SK-N-SH (cell line): ENCODE data around the gene NPC1L1. TPM values are rescaled to one million over a fixed set of nuclear protein-coding genes. Genes with fewer than 3 reads are reported as not detected.

ENCODE experiments used
- CTCF ChIA-PET: fragments of 300-600, 350-600 bp; formaldehyde crosslinking; extraction: SDS; loops from one replicate; lab custom pipeline; 2021; lab: Yijun Ruan, JAX
- POLR2A ChIA-PET: fragments of 350-600 bp; sonication (Branson Sonifier 250); formaldehyde crosslinking; extraction: SDS; loops from one replicate; lab custom pipeline; 2020; ENCODE audit warnings: antibody characterized with exemption, inconsistent platforms; lab: Yijun Ruan, JAX
- DNase-seq: peaks from one replicate; pipeline ENCODE4 v3.0.0; 2012
- H2AFZ ChIP-seq: fragments of 200-600 bp; sonication (generic); 2 replicates; pipeline ENCODE4 v1.8.1; 2016; ENCODE audit warnings: antibody characterized with exemption, mild to moderate bottlenecking, low read depth
- H3F3A ChIP-seq: fragments of 200-600 bp; sonication (generic); replicated peaks from 2 replicates; pipeline ENCODE3; 2016; ENCODE audit warnings: antibody characterized with exemption, mild to moderate bottlenecking; ENCODE audit not compliant: insufficient read depth
- H3K27ac ChIP-seq, 2 experiments: fragments of 200-500 bp in 1 of 2; fragments of 200-600 bp in 1 of 2; sonication (Bioruptor generic) in 1 of 2; sonication (generic), shearing (Covaris generic) in 1 of 2; 2 replicates each; pipeline versions ENCODE4 v1.5.1 to v1.6.1; 2014 to 2016; ENCODE audit warnings: low read depth in 2 of 2, inconsistent platforms in 1 of 2, low read length in 1 of 2, mild to moderate bottlenecking in 1 of 2, mixed read lengths in 1 of 2
- H3K27me3 ChIP-seq: fragments of 200-600 bp; sonication (generic), shearing (Covaris generic); 2 replicates; pipeline ENCODE4 v1.6.1; 2016; ENCODE audit warnings: mixed run types; ENCODE audit not compliant: insufficient read depth
- H3K36me3 ChIP-seq, 2 experiments: fragments of 200-500 bp in 1 of 2; fragments of 200-600 bp in 1 of 2; sonication (Bioruptor generic) in 1 of 2; sonication (generic) in 1 of 2; replicated peaks in 1 of 2; 2 replicates each; pipeline versions ENCODE3 to v1.5.1; 2014 to 2016; ENCODE audit warnings: low read length in 1 of 2, mild to moderate bottlenecking in 1 of 2; ENCODE audit not compliant: insufficient read depth in 2 of 2, control insufficient read depth in 1 of 2
- H3K4me1 ChIP-seq, 2 experiments: fragments of 200-500 bp in 1 of 2; fragments of 200-600 bp in 1 of 2; sonication (Bioruptor generic) in 1 of 2; sonication (generic), shearing (Covaris generic) in 1 of 2; 2 replicates each; pipeline versions ENCODE4 v1.5.1 to v1.6.1; 2014 to 2016; ENCODE audit warnings: low read depth in 1 of 2, low read length in 1 of 2, mixed run types in 1 of 2; ENCODE audit not compliant: insufficient read depth in 2 of 2, control insufficient read depth in 1 of 2
- H3K4me2 ChIP-seq: fragments of 200-600 bp; sonication (generic), shearing (Covaris generic); 2 replicates; pipeline ENCODE4 v1.6.1; 2017; ENCODE audit warnings: mixed run types
- H3K4me3 ChIP-seq, 2 experiments: fragments of 200-500 bp in 1 of 2; fragments of 200-600 bp in 1 of 2; sonication (Bioruptor generic) in 1 of 2; sonication (generic), shearing (Covaris generic) in 1 of 2; 2 replicates each; pipeline versions ENCODE4 v1.5.1 to v1.8.1; 2014 to 2016; ENCODE audit warnings: low read depth in 2 of 2, inconsistent platforms in 1 of 2, low read length in 1 of 2, mild to moderate bottlenecking in 1 of 2, mixed read lengths in 1 of 2, moderate library complexity in 1 of 2
- H3K79me2 ChIP-seq: fragments of 200-600 bp; sonication (generic); 2 replicates; pipeline ENCODE4 v1.8.1; 2017; ENCODE audit warnings: mild to moderate bottlenecking; ENCODE audit not compliant: insufficient read depth
- H3K9ac ChIP-seq: fragments of 200-600 bp; sonication (generic); 2 replicates; pipeline ENCODE4 v1.6.1; 2017; ENCODE audit warnings: mixed run types
- H3K9me2 ChIP-seq: fragments of 200-600 bp; sonication (generic); 2 replicates; pipeline ENCODE4 v1.6.1; 2017; ENCODE audit warnings: mixed run types
- H3K9me3 ChIP-seq: fragments of 200-600 bp; sonication (generic); 2 replicates; pipeline ENCODE4 v1.6.1; 2017; ENCODE audit warnings: mixed run types, mild to moderate bottlenecking, moderate library complexity
- H4K20me1 ChIP-seq: fragments of 200-600 bp; sonication (generic); 2 replicates; pipeline ENCODE4 v1.6.1; 2017; ENCODE audit warnings: mild to moderate bottlenecking, mixed run types; ENCODE audit not compliant: insufficient read depth
- ELF1 ChIP-seq: IDR thresholded peaks from 2 replicates; pipeline ENCODE4 v1.4.0; 2012
- EZH2phosphoT487 ChIP-seq: fragments of 200-600 bp; sonication (generic); IDR thresholded peaks from 2 replicates; pipeline ENCODE4 v1.6.1; 2017; ENCODE audit warnings: low read depth, mixed run types, mild to moderate bottlenecking, antibody characterized with exemption, moderate library complexity, borderline replicate concordance
- FOXJ3 ChIP-seq: sonication (generic); formaldehyde crosslinking; IDR thresholded peaks from 2 replicates; pipeline ENCODE4 v1.5.1; 2020; ENCODE audit warnings: mild to moderate bottlenecking, missing genetic modification reagents
- FOXM1 ChIP-seq: IDR thresholded peaks from 2 replicates; pipeline ENCODE4 v1.4.0; 2012; ENCODE audit warnings: low read depth, mild to moderate bottlenecking
- GATA2 ChIP-seq: sonication (generic); formaldehyde crosslinking; IDR thresholded peaks from 2 replicates; pipeline ENCODE4 v1.5.0; 2020; ENCODE audit warnings: mild to moderate bottlenecking, missing genetic modification reagents
- IRF3 ChIP-seq: fragments of 150-350 bp; IDR thresholded peaks from 2 replicates; pipeline ENCODE4 v1.6.1; 2016; ENCODE audit warnings: mild to moderate bottlenecking, low read depth, low read length
- JUND ChIP-seq: IDR thresholded peaks from 2 replicates; pipeline ENCODE4 v1.4.0; 2012
- MXI1 ChIP-seq: IDR thresholded peaks from 2 replicates; pipeline ENCODE4 v1.6.1; 2012; ENCODE audit warnings: mild to moderate bottlenecking, low read depth, low read length, improper control_type of control experiment
- NFIC ChIP-seq: IDR thresholded peaks from 2 replicates; pipeline ENCODE4 v1.4.0; 2012; ENCODE audit warnings: borderline replicate concordance
- POLR2AphosphoS5 ChIP-seq: IDR thresholded peaks from 2 replicates; pipeline ENCODE4 v1.6.1; 2012; ENCODE audit warnings: low read depth, low read length
- RAD21 ChIP-seq: IDR thresholded peaks from 2 replicates; pipeline ENCODE4 v1.6.1; 2012; ENCODE audit warnings: mild to moderate bottlenecking, low read length
- RCOR1 ChIP-seq: fragments of 150-350 bp; IDR thresholded peaks from 2 replicates; pipeline ENCODE4 v1.6.1; 2017; ENCODE audit warnings: antibody characterized with exemption, low read length
- RFX5 ChIP-seq: IDR thresholded peaks from 2 replicates; pipeline ENCODE4 v1.6.1; 2012; ENCODE audit warnings: mild to moderate bottlenecking, improper control_type of control experiment, low read length
- TAF1 ChIP-seq: IDR thresholded peaks from 2 replicates; pipeline ENCODE4 v1.6.1; 2012; ENCODE audit warnings: low read depth, mild to moderate bottlenecking, low read length, moderate library complexity, borderline replicate concordance
- TEAD4 ChIP-seq: IDR thresholded peaks from 2 replicates; pipeline ENCODE4 v1.4.0; 2012; ENCODE audit warnings: mild to moderate bottlenecking, borderline replicate concordance; ENCODE audit not compliant: insufficient read depth
- USF2 ChIP-seq: fragments of 150-350 bp; IDR thresholded peaks from 2 replicates; pipeline ENCODE4 v1.6.1; 2017; ENCODE audit warnings: antibody characterized with exemption, low read length, low read depth, borderline replicate concordance
- YY1 ChIP-seq: IDR thresholded peaks from 2 replicates; pipeline ENCODE4 v1.4.0; 2012; ENCODE audit warnings: low read depth, mild to moderate bottlenecking
- ZBTB33 ChIP-seq: IDR thresholded peaks from 2 replicates; pipeline ENCODE4 v1.4.0; 2012; ENCODE audit warnings: low read depth, borderline replicate concordance
- WGBS: methylation state at CpG from one replicate; pipeline ENCODE4 v1.1.6; 2017; ENCODE audit warnings: low lambda C conversion rate; 5-methylcytosine and 5-hydroxymethylcytosine counted together
- polyA plus RNA-seq, 3 experiments: library from polyadenylated mRNA; depleted of rRNA; stranded (reverse); fragments of >200 nt; gene quantifications; 2 replicates each; pipeline ENCODE4 v1.2.3, GENCODE V29; 2012

Gene NPC1L1
- polyA plus RNA-seq, 1 of the 3 experiments (the other 2 are of a cell fraction) = not detected

GRCh38 chr7:44549457-44549856 is 8.3 kb upstream of the NPC1L1 start:
- H4K20me1 ChIP-seq = no peaks in the 10 kb centered on the region
- no peak overlapping the region for H3K27ac ChIP-seq
- ChIA-PET POLR2A (interaction anchor here (2.1 kb wide), 1 partner anchor 16 kb away, joined by 5 read pairs; no protein-coding TSS in a partner anchor), CTCF (interaction anchor here (1.3 to 9.1 kb wide), 6 partner anchors 12 to 335 kb away, joined by 3 to 55 read pairs (median 6); no protein-coding TSS in a partner anchor)
- no peak for DNase-seq
- no peak overlapping the region for H3K4me3 ChIP-seq
- no peaks in the 10 kb centered on the region for H3K9me2 ChIP-seq
- H3K4me1 ChIP-seq = no peaks in the 10 kb centered on the region
- peaks cover 9% of the 10 kb centered on the region for H3F3A ChIP-seq
- H2AFZ ChIP-seq = no peak overlapping the region
- H3K27me3 ChIP-seq = peaks cover 8% of the 10 kb centered on the region; the same call in 1 of the 2 replicates
- WGBS = 7% methylated on average over 3 of the region's 3 CpGs
- H3K9me3 ChIP-seq = no peaks in the 10 kb centered on the region
- H3K4me2 ChIP-seq = no peak overlapping the region
- H3K9ac ChIP-seq = no peak overlapping the region
- H3K36me3 ChIP-seq = no peaks in the 10 kb centered on the region
- no peak for TF ChIP-seq IRF3
- no peak for TF ChIP-seq GATA2
- TF ChIP-seq MXI1 = no peak
- no peaks in the 10 kb centered on the region for H3K79me2 ChIP-seq

GRCh38 chr7:44548893-44549292 is 7.8 kb upstream of the NPC1L1 start:
- H2AFZ ChIP-seq = no peak overlapping the region
- no peak for TF ChIP-seq NFIC
- TF ChIP-seq IRF3 = no peak
- TF ChIP-seq FOXJ3 (CRISPR knock-in tag) = no peak
- TF ChIP-seq ELF1 = no peak
- no peak for TF ChIP-seq POLR2AphosphoS5
- no peak for TF ChIP-seq FOXM1
- TF ChIP-seq ZBTB33 = no peak
- TF ChIP-seq RFX5 = no peak
- no peak for TF ChIP-seq USF2
- no peak for TF ChIP-seq JUND
- no peak for TF ChIP-seq YY1
- TF ChIP-seq TEAD4 = no peak
- no peak for TF ChIP-seq RCOR1
- no peak for TF ChIP-seq GATA2
- TF ChIP-seq EZH2phosphoT487 = no peak
- no peak for TF ChIP-seq TAF1
- no peak for TF ChIP-seq RAD21
- TF ChIP-seq, all 33 proteins: peak for 0
- Histone ChIP-seq H3K9me2 (no peaks in the 10 kb centered on the region), H3K4me2 (no peak overlapping the region), H3K4me3 (no peak overlapping the region), H3F3A (peaks cover 9% of the 10 kb centered on the region), H3K27me3 (peaks cover 8% of the 10 kb centered on the region; the same call in 1 of the 2 replicates), H3K36me3 (no peaks in the 10 kb centered on the region), H3K79me2 (no peaks in the 10 kb centered on the region), H3K4me1 (no peaks in the 10 kb centered on the region), H3K9ac (no peak overlapping the region), H4K20me1 (no peaks in the 10 kb centered on the region), H3K27ac (no peak overlapping the region), H3K9me3 (no peaks in the 10 kb centered on the region)
- CTCF ChIA-PET = interaction anchor here (1.3 to 9.1 kb wide), 6 partner anchors 11 to 334 kb away, joined by 3 to 55 read pairs (median 6); no protein-coding TSS in a partner anchor
- WGBS = 68% methylated on average over 3 of the region's 3 CpGs
- no peak for DNase-seq
- POLR2A ChIA-PET = interaction anchor here (2.1 kb wide), 1 partner anchor 16 kb away, joined by 5 read pairs; no protein-coding TSS in a partner anchor
